ENCODE measurements around the gene TPRX2.

DNA sequence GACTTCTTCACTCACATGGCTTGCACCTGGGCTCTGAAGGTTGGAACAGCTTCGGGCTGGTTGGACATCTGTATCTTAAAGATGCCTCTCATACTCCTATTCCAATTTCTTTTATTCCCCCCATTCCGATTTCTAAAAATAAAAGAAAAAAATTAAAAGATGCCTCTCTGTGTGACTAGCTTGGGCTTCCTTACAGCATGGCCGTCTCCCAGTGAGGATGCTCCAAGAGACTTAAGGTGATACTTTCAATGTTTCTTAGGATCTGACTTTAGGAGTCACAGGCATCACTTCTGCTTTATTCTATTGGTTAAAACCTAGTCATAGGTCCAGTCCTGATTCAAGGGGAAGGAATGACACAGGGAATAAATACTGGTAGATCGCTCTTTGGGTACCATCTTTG is 37.0 kb downstream of the TPRX2 start:
- TF ChIP-seq POLR2AphosphoS5 (IDR thresholded peaks at IDR 0.05; ENCODE audit: low read depth, low read length) (no peak), POLR2A (IDR thresholded peaks at IDR 0.05; ENCODE audit: borderline replicate concordance, extremely low read depth, insufficient read depth, insufficient read length) (no peak)
- TF ChIP-seq, protein P1, sequence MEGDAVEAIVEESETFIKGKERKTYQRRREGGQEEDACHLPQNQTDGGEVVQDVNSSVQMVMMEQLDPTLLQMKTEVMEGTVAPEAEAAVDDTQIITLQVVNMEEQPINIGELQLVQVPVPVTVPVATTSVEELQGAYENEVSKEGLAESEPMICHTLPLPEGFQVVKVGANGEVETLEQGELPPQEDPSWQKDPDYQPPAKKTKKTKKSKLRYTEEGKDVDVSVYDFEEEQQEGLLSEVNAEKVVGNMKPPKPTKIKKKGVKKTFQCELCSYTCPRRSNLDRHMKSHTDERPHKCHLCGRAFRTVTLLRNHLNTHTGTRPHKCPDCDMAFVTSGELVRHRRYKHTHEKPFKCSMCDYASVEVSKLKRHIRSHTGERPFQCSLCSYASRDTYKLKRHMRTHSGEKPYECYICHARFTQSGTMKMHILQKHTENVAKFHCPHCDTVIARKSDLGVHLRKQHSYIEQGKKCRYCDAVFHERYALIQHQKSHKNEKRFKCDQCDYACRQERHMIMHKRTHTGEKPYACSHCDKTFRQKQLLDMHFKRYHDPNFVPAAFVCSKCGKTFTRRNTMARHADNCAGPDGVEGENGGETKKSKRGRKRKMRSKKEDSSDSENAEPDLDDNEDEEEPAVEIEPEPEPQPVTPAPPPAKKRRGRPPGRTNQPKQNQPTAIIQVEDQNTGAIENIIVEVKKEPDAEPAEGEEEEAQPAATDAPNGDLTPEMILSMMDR (IDR thresholded peaks at IDR 0.05 in 2 of 3, conservative IDR thresholded peaks at IDR 0.05 in 1 of 3; ENCODE audit: borderline replicate concordance in 1 of 3, insufficient read depth in 1 of 3, low read depth in 2 of 3, low read length in 2 of 3) = no peak
